ENCODE data around the gene OBSL1.

OBSL1 gene

DNA sequence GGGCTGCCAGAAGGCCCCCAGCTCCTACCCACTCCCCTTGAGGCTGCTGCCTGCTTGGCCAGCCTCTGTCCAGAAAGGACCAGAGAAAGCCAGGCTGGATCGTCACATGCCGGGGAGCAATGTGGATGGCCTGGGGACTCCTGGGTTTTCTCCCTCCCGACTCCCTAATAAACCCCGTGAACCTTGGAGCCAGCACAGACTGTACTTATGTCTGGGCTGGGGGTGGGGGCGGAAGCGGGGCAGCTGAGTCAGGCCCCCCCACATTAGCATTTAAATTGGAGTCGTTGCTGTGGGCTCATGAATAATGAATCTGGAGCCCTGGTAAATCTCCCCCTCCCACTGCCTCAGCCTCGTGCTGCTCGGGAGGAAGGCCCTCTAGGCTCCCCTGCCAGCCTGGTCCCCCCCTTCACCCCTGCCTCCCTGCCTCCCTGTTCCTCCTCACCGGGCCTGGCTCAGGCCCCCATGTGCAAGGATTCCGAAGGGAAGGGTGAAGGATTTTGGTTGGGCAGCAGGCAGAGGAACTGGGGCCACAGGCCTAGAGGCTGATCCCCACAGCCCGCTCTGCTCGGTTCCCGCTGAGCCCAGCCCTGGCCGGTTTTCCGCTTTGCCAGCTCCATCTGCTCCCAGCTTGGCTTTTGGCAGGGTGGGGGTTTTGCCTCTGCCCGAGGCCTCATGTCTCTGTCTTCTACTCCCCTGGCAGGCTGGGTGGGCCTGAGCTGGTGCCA is 64.4 kb downstream of the OBSL1 start:
- no peak overlapping the region for H3K4me3 ChIP-seq (ENCODE audit: low read depth, low read length)
- TF ChIP-seq, protein P1, sequence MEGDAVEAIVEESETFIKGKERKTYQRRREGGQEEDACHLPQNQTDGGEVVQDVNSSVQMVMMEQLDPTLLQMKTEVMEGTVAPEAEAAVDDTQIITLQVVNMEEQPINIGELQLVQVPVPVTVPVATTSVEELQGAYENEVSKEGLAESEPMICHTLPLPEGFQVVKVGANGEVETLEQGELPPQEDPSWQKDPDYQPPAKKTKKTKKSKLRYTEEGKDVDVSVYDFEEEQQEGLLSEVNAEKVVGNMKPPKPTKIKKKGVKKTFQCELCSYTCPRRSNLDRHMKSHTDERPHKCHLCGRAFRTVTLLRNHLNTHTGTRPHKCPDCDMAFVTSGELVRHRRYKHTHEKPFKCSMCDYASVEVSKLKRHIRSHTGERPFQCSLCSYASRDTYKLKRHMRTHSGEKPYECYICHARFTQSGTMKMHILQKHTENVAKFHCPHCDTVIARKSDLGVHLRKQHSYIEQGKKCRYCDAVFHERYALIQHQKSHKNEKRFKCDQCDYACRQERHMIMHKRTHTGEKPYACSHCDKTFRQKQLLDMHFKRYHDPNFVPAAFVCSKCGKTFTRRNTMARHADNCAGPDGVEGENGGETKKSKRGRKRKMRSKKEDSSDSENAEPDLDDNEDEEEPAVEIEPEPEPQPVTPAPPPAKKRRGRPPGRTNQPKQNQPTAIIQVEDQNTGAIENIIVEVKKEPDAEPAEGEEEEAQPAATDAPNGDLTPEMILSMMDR (IDR thresholded peaks at IDR 0.05; ENCODE audit: borderline replicate concordance, insufficient read depth, low read depth, low read length): no peak

DNA sequence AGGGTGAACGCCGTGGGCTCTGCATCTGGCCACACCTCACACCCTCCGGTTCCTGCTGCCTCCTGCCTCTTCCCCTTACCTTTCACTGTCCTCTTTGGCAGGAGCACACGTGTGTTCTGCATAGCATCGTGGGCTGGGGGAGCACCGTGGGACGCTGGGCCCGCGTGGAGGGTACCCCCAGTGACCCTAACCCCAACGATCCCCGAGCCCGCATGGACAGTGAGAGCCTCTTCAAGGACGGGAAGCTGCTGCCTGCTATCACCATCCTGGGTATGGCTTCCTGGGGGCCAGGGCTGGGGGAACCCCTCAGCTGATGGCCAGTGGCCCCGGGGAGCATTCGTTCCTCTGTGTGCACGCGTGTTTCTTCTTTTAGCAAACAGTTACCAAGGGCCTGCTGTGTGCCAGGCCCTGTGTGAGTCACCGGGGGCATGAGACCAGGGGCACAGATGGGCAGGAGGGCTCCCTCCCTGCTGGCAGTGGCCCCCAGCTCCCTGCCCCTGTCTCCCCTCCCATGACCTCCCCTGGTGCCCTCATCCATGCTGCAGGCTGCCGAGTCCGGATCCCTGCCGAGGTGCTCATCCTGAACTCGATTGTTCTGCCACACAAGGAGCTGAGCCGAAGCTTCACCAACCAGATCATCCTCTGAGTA is 65.1 kb downstream of the OBSL1 start:
- no peak overlapping the region for H3K4me3 ChIP-seq (ENCODE audit: low read depth, low read length)
- TF ChIP-seq, protein P1 (IDR thresholded peaks at IDR 0.05; ENCODE audit: borderline replicate concordance, insufficient read depth, low read depth, low read length): no peak

DNA sequence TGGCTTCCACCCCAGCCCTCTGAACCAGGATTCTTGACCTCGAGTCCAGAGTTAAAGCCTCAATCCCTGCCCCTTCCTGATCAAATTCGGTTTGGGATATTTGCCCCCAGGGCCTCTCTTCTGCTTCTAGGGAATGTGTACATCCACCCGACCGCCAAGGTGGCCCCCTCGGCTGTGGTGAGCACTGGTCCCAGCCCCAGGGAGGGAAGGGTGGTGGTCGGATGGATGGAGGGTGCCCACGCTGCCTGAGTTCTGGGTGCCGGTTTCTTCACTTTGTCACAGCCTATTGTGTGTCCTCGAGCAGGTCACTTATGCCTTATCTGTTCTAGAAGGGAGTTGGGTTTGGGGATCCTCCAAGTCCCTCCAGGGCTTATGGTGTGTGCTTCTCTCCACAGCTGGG is 65.8 kb downstream of the OBSL1 start:
- TF ChIP-seq, protein P1 (IDR thresholded peaks at IDR 0.05; ENCODE audit: borderline replicate concordance, insufficient read depth, low read depth, low read length): no peak
- no peak overlapping the region for H3K4me3 ChIP-seq (ENCODE audit: low read depth, low read length)

DNA sequence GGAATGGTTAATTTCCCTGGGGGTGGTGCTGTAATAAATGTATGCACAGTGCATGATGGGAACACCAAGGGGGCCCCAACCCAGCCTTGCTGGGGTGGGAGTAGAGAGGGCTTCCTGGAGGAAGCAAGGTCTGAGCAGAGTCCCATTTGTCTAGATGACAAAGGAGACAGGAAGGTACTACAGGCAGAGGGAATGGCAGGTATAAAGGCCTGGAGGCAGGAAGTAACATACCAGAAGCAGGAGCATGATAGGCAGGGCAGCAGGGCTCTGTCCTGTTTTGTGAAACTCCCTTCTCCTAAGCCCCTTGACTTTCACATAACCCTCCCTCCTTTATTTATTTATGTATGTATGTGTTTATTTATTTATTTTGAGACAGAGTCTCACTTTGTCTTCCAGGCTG is 68.7 kb downstream of the OBSL1 start:
- TF ChIP-seq, protein P1 (IDR thresholded peaks at IDR 0.05; ENCODE audit: borderline replicate concordance, insufficient read depth, low read depth, low read length): no peak
- H3K4me3 ChIP-seq (ENCODE audit: low read depth, low read length): no peak overlapping the region

DNA sequence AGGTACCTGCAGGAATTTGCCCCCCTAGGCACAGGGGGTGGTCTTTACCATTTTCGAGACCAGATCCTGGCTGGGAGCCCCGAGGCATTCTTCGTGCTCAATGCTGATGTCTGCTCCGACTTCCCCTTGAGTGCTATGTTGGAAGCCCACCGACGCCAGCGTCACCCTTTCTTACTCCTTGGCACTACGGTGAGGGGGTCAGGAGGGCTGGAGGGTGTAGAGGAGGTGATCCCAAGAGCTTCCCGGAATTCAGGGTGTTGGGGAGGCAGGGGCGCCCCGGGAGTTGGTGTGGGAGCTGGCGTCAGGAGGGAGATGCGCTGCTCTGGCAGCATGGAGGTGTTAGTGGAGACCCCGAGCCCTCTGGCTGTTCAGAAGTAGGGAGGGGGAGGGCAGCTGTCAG is 69.5 kb downstream of the OBSL1 start:
- TF ChIP-seq, protein P1 (IDR thresholded peaks at IDR 0.05; ENCODE audit: borderline replicate concordance, insufficient read depth, low read depth, low read length): no peak

More for the DNA sequence above, 69.5 kb downstream of the OBSL1 start:
- no peak overlapping the region for H3K4me3 ChIP-seq (ENCODE audit: low read depth, low read length)
